Activated CD8-positive, alpha-beta memory T cell treated with anti-CD3 and anti-CD28 coated beads for 48 hours (primary cell): ENCODE measurements around the gene POLR3H.

Experiments
- DNase-seq, 3 experiments: peaks; one replicate each; pipeline ENCODE4 v3.0.0-alpha.2; 2020; ENCODE audit warnings: low read depth in 2 of 3, low spot score in 2 of 3

Gene POLR3H

GRCh38 chr22:41488076-41488475 is 56.2 kb downstream of the POLR3H start:
- no peak for DNase-seq

GRCh38 chr22:41487037-41487935 is 57.0 kb downstream of the POLR3H start:
- DNase-seq, result no peak

GRCh38 chr22:41485033-41485432 is 59.2 kb downstream of the POLR3H start:
- DNase-seq, result no peak

- no peak for DNase-seq
Measured at GRCh38 chr22:41482319-41482935, 61.8 kb downstream of the POLR3H start.

GRCh38 chr22:41481925-41482318 is 62.3 kb downstream of the POLR3H start:
- DNase-seq, result no peak

GRCh38 chr22:41481131-41481830 is 63.0 kb downstream of the POLR3H start:
- DNase-seq, result no peak

- no peak for DNase-seq
Measured at GRCh38 chr22:41480397-41480735, 63.9 kb downstream of the POLR3H start.

GRCh38 chr22:41479671-41480396 is 64.4 kb downstream of the POLR3H start:
- DNase-seq, result no peak

GRCh38 chr22:41478891-41479521 is 65.3 kb downstream of the POLR3H start:
- no peak for DNase-seq

GRCh38 chr22:41478473-41478872 is 65.8 kb downstream of the POLR3H start:
- DNase-seq, result no peak
